Measurements from ENCODE around the gene TAC3. TPM values are rescaled to one million over a fixed set of nuclear protein-coding genes. Genes with fewer than 3 reads are reported as not detected.
"Not testable (repeated sequence)": the region's sequence is repeated elsewhere in the genome, so short reads cannot be mapped to it uniquely, and the experiment has no call there.

TAC3 gene
- total RNA-seq, 2 donors from 2014 or later: 1.5 TPM; not detected in 1

DNA sequence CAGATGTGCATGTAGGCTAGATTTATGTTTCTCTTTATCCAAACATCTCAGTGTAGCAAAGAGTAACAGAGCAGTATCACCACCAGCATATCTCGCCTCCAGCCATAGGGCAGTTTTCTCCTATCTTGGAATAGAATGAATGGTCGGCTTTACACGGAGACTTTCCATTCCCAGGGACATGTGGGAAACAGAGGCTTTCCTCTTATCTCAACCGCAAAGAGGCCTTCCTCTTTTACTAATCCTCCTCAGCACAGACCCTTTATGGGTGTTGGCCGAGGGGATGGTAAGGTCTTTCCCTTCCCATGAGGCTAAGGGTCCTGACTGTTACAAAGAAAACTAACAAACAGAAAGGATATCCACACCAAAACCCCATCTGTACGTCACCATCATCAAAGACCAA is 47.4 kb downstream of the TAC3 start:
- not testable (repeated sequence) for H3K27ac Mint-ChIP-seq; H3K27me3 Mint-ChIP-seq; H3K9me3 Mint-ChIP-seq; ATAC-seq (replicated peaks); H3K36me3 Mint-ChIP-seq (ENCODE audit: low read depth); H3K4me3 Mint-ChIP-seq; H3K4me1 Mint-ChIP-seq

GRCh38 chr12:56965997-56966642 is 50.2 kb downstream of the TAC3 start:
- not testable (repeated sequence) for H3K36me3 Mint-ChIP-seq (ENCODE audit: low read depth); H3K27me3 Mint-ChIP-seq; H3K4me1 Mint-ChIP-seq; H3K4me3 Mint-ChIP-seq; ATAC-seq (replicated peaks); H3K27ac Mint-ChIP-seq; H3K9me3 Mint-ChIP-seq

GRCh38 chr12:56965124-56965523 is 51.2 kb downstream of the TAC3 start:
- not testable (repeated sequence) for H3K9me3 Mint-ChIP-seq; H3K36me3 Mint-ChIP-seq (ENCODE audit: low read depth); ATAC-seq (replicated peaks)

GRCh38 chr12:56963557-56963956 is 52.8 kb downstream of the TAC3 start:
- not testable (repeated sequence) for H3K9me3 Mint-ChIP-seq; H3K4me3 Mint-ChIP-seq; H3K27ac Mint-ChIP-seq; H3K4me1 Mint-ChIP-seq; H3K27me3 Mint-ChIP-seq; ATAC-seq (replicated peaks); H3K36me3 Mint-ChIP-seq (ENCODE audit: low read depth)

More at GRCh38 chr12:56965124-56965523, 51.2 kb downstream of the TAC3 start:
- not testable (repeated sequence) for H3K4me3 Mint-ChIP-seq, H3K27ac Mint-ChIP-seq, H3K4me1 Mint-ChIP-seq, H3K27me3 Mint-ChIP-seq

- not testable (repeated sequence) for H3K4me1 Mint-ChIP-seq; H3K4me3 Mint-ChIP-seq; ATAC-seq (replicated peaks); H3K9me3 Mint-ChIP-seq; H3K27ac Mint-ChIP-seq; H3K36me3 Mint-ChIP-seq (ENCODE audit: low read depth)
- peaks cover 10% of the 10 kb centered on the region for H3K27me3 Mint-ChIP-seq
These were observed 54.1 kb downstream of the TAC3 start for GRCh38 chr12:56962247-56962646.

Other genes with a start within 250 kb of the TAC3 start
- not detected for gene SDR9C7, start 82.1 kb downstream of the TAC3 start, total RNA-seq
- gene RDH16, start 58.9 kb downstream of the TAC3 start, total RNA-seq: under 1 TPM; 0.11 to 0.69 TPM
- gene ZBTB39, start 10.0 kb downstream of the TAC3 start, total RNA-seq: 1 to 10 TPM; 4.2 to 4.7 TPM
- gene MYO1A, start 33.6 kb upstream of the TAC3 start, total RNA-seq: 1 to 10 TPM; 2.1 to 5.1 TPM
- 100 to 1,000 TPM in 1 of 2 donors, 10 to 100 TPM in 1; 62.3 to 117 TPM for gene NEMP1, start 62.3 kb upstream of the TAC3 start, total RNA-seq
- 10 to 100 TPM; 20.6 to 61.4 TPM for gene NAB2, start 72.6 kb upstream of the TAC3 start, total RNA-seq
- gene STAT6, start 94.8 kb upstream of the TAC3 start, total RNA-seq: 100 to 1,000 TPM; 177 to 332 TPM
- 10 to 100 TPM in 1 of 2 donors, 1 to 10 TPM in 1; 2.4 to 20.2 TPM for gene LRP1, start 112.0 kb upstream of the TAC3 start, total RNA-seq
- gene LRP1-AS, start 131.1 kb upstream of the TAC3 start, total RNA-seq: not detected
- gene NXPH4, start 200.3 kb upstream of the TAC3 start, total RNA-seq: 1 to 10 TPM in 1 of 2 donors, under 1 TPM in 1; 0.34 to 1.4 TPM
- gene SHMT2, start 213.2 kb upstream of the TAC3 start, total RNA-seq: 100 to 1,000 TPM; 232 to 320 TPM
- 1 to 10 TPM; 3.2 to 4.5 TPM for gene STAC3, start 234.7 kb upstream of the TAC3 start, total RNA-seq

Measured in activated T-helper 17 cell treated with anti-CD3 and anti-CD28 coated beads, Interleukin-2, amount 50 U/mL, for 72 hours (primary cell).